Stimulated activated CD8-positive, alpha-beta memory T cell treated with anti-CD3 and anti-CD28 coated beads, Interleukin-15, amount 100 ng/mL, for 24 hours (primary cell): ENCODE results near the gene GLB1L2.
A peak's percentile ranks its signal among the peaks of the same experiment; 100 is the strongest.

Experiments used
- DNase-seq: peaks from one replicate; pipeline ENCODE4 v3.0.0-alpha.2; 2020; ENCODE audit warnings: low read depth

The GLB1L2 gene

GRCh38 chr11:134349109-134349801 lies 17.5 kb downstream of the GLB1L2 start:
- DNase-seq: no peak

DNA sequence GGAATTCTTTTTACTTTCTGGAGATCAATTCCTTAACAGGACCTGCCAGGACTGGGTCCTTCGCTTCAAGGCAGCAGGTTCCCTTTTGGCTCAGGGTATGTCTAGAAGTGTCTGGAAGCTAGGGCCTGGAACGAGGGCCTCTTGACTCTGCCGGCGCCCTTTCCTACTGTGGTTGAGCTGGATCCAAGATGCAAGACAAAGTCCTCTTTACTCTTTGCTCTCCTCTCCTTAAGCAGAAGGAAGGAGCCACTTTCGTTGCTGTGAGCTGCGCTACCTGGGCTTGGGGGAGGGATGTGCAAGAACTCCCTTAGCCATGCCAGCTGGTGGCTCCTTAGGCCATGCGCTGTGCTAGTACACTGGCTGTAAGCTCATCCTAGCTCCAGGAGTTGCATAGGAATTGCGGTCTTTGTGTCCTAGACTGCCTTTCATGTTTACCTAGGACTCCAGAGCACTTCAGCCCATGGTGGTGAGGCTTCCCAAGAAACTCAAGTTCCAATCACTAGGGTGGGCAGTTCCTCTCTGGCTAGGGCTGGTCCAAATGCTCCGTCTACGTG lies 18.1 kb downstream of the GLB1L2 start:
- no peak for DNase-seq

DNA sequence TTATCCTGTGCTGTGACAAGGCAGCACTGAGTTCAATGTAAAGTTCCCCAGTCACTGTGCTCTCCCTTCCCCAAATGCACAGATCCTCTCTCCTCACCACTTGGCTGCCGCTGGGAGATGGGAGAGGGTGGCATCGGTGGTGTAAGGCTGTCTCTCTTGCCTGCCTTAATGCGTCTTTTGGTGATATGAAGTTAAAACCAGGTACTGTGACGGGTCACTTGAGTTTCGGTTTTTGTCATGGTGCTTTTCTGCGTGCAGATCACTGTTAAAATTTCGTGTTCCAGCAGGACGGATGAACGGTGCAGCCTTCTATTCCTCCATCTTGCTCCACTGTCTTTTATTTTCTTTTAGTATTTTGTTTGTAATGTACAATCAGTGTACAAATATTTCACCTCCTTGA lies 18.6 kb downstream of the GLB1L2 start:
- DNase-seq: no peak

GRCh38 chr11:134352111-134352510 lies 20.3 kb downstream of the GLB1L2 start:
- no peak for DNase-seq

- DNase-seq: no peak
These were observed 23.3 kb downstream of the GLB1L2 start for GRCh38 chr11:134355136-134355535.

DNA sequence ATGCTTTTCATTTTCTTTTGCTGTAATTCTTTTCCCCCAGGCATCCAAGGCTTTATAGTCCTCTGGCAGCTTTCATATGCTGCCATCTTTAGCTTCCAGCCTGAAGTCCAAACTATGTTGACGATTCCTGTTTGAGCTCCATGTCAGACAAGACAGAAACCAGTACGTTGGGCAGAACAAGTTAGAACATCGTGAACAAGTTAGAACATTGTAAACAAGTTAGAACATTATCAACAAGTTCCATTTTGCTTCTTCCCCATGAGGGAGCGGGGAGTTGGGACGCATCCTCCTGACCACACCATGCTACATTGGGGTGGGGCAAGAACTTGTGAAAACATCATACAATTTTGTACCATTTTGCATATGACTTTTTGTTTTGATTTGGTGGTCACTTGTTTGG lies 23.9 kb downstream of the GLB1L2 start:
- DNase-seq: no peak

GRCh38 chr11:134356656-134357544 lies 25.1 kb downstream of the GLB1L2 start:
- no peak for DNase-seq

DNA sequence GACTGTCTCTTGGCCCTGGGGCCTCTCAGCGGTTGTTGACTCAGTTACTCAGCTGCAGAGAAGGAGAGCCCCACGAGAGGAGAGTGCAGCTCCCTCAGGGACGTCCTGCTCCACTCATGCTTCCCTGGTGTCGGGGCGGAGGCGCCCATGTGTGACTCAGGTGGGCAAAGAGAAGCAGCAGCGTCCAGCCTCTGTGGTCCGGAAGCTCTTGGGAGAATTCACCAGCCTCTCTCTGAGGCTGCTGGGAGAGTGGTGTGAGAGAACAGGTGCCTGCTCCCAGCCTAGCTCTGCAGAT lies 25.7 kb downstream of the GLB1L2 start:
- no peak for DNase-seq

DNA sequence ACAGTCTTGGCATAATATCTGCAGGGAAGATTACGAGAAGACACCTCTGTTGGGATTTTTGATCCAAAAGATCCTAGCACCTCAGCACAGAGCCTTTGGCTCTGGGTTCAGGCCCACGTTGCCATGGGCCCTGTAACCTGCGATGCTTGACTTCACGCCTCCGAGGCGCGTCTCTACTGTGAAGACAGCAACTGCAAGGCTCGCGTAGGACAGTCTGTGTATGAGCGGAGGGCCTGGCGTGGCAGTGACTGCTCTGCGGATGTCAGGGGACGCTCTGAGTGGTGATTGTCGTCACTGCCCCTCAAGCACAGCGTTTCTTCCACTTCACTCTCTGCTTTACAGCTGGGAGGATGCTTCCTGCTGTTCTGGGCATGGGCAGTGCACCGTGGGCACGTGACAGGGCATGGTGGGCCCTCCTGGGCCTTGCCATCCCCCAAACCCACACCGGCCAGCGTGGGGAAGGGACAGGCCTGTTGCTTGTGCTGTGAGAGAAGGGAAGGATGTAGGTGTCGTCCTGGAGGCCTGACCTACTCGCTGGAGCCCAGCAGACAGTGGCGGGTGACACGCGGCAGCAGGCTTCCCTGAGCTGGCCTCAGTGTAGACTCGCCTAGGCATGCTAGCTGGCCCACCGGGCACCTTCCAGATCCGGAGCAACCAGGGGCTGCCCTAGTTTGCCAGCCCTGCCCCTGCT lies 26.5 kb downstream of the GLB1L2 start:
- no peak for DNase-seq

DNA sequence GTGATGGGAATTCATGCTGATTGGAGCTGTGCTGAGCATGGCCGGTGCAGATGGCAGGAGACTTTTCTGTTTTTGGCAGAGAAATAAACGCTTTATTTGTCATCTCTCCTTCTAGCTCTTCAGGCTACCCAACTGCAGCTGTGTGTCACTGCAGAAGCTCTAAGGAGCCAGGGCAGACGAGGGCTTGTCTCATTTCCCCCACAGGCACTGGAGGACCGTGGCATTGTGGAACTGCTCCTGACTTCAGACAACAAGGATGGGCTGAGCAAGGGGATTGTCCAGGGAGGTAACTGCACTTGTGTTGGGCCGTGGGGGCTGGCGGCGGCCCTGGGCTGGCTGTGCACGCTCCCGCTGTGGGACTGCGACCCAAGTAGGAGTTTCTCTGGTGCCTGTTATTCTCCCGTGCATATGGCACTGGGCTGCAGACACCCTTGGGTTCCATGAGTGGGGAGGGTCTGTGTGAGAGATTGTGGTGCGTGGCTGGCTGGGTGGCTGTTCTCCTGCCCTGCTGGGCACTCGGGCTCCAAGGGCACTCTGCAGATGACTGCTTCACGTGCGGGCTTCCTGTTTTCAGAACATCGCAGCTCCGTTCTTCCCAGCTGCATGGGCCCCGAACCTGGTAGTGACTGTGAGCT lies 27.2 kb downstream of the GLB1L2 start:
- DNase-seq: no peak

GRCh38 chr11:134359646-134360045 lies 27.9 kb downstream of the GLB1L2 start:
- no peak for DNase-seq

DNA sequence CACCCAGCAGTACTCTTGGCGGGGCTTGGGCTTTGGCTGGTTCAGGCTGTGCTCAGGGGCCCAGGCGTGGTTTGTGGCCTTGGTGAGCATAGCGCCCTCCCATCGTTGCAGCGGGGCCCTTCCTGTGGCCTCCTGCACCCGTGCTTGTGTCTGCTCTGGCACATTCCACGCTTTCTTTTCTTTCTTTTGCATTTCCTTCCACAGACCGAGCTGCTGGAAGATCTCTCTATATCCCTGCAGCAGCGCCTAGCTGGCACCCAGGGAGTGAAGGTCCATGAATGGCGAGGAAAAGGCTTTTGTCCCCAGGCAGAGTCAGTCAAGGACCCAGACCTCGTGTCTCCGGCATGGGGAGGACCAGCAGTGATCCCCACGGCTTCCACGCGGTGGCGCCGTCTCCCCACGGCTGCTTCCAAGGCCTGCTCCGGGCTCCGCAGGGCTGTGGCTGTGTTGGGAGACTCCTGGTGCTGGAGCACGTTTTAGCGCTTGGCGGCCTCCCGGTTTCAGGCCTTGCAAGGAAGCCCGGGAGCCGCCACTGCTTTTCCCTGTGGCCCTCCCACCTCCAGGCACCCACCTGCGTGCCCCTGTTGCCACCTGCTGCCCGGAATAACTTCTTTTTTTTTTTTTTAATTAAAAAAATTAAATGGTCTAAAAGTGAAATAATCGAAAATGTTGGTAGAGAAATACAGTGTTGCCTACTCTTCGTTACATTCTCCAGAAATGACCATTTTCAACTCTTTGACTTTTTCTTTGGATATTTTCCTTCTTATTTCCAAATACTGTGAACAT lies 28.5 kb downstream of the GLB1L2 start:
- DNase-seq: peak; percentile 46

DNA sequence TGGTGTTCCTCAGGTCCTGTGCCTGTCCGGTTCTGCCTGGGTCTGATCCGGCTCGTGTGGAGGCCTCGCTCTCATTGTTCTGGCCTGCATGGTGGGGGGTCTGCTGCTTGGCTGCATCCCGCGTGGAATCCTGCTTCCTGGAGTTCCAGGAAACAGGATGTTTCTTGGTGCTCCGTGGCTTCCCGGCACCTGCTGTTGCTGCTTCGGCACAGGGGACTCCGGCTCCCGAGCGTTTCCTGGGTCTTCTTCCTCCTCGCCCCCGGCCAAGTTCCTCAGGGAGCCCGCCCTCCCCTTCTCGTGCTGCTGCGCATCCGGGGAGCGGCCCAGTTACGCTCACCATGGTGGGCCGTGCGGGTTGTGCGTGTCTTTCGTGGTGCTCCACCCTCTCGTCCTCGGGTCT lies 29.9 kb downstream of the GLB1L2 start:
- no peak for DNase-seq

GRCh38 chr11:134362192-134362901 lies 30.6 kb downstream of the GLB1L2 start:
- DNase-seq: no peak

- DNase-seq: no peak
These were observed 31.4 kb downstream of the GLB1L2 start for GRCh38 chr11:134363161-134363560.

- DNase-seq: no peak
These were observed 31.8 kb downstream of the GLB1L2 start for GRCh38 chr11:134363592-134363991.

- no peak for DNase-seq
These were observed 32.5 kb downstream of the GLB1L2 start for GRCh38 chr11:134364261-134364660.

DNA sequence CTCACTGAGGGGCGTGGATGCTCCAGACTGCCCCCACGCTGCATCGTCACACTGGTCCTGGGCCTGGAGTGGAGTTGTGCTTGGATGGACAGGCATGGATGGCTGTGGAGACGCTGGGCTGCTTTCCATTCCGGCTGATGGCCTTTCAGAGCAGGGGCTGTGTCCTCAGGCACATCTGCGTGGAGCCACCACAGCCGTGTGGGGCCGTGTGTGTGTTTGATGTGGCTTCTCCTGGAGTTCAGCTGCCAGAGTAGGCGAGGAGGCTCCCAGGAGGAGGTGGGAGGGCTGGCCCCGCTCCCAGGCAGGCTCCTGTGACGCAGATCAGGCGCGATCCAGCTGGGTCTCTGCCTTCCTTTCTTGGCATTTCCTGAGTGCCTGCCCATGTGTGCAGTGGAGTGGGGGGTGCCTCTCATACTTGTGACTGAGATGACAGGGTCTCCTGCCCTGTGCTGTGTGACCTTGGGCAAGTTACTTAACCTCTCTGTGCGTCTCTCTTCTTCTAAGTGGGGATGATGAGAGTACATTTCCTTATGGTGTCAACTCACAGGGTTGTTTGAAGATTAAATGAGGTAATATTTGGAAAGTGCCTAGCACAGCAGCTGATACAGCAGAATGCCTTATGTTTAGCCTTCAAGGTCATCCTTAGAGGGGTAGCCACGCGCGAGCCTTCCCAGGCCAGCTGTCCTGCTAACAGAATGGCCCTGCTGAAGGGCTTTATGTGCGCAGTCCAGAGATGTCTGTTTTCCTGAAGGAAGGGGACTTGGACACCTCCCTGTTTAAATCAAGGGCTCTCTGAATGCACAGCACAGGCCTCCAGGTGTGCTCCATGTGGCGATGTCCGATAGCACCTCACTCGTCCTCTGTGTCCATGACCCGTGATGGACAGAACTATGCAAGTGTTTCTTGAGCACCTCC lies 33.5 kb downstream of the GLB1L2 start:
- no peak for DNase-seq

- DNase-seq: no peak
These were observed 34.5 kb downstream of the GLB1L2 start for GRCh38 chr11:134366254-134366653.

GRCh38 chr11:134367781-134368180 lies 36.0 kb downstream of the GLB1L2 start:
- no peak for DNase-seq
